HG03064 (cell line): ENCODE data around the gene C12orf76.
"Not testable (repeated sequence)": the region's sequence is repeated elsewhere in the genome, so short reads cannot be mapped to it uniquely, and the experiment has no call there.

ENCODE experiments used
- ATAC-seq: cut with Tn5 transposase; IDR thresholded peaks from one replicate; pipeline ENCODE4 v1.9.1; 2021; ENCODE audit warnings: low read depth; ENCODE audit not compliant: unreplicated experiment

The C12orf76 gene, protein sequence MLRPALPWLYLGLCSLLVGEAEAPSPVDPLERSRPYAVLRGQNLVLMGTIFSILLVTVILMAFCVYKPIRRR

GRCh38 chr12:110048242-110049027 is at the start of gene C12orf76:
Gene C12orf76, minus strand, starts transcription at chr12:110048522. Its CDS starts 27 bp downstream, at chr12:110048495.
- peak; percentile 95 for ATAC-seq

GRCh38 chr12:110093631-110094311 is 45.4 kb upstream of the C12orf76 start:
- ATAC-seq = no peak

GRCh38 chr12:110091136-110091711 is 42.9 kb upstream of the C12orf76 start:
- ATAC-seq = no peak

DNA sequence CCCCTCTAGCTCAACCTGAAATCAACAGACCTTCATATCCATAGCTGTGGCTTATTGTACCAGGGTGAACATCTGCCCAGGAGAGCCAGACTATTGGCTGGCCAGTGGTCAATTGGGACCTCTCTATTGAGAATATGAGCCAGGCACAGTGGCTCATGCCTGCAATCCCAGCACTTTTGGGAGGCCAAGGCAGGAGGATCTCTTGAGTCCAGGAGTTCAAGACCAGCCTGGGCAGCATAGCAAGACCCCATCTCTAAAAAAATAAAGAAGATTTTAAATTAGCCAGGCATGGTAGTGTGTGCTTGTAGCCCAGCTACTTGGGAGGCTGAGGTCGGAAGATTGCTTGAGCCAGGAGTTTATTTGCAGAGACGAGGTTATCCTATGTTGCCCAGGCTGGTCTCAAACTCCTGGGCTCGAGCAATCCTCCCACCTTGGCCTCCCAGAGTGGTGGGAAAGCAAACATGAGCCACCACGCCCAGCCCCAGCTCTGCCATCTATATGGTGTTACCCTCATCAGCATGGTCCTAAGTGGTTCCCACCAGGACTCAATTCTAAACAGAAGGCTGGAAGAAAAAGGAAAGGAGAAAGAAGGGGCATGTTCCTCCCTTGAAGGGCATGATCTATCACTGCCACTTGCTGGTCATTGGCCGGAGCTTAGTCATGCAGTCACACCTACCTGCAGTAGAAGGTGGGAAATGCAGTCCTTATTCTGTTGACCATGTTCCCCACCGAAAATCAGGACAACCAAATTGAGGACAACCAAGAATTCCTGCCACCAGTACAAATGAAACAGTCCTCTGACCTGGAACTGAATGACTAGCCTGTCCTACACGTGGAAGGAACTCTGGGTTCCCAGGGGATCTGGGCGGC is 42.2 kb upstream of the C12orf76 start:
- ATAC-seq = no peak

- ATAC-seq = no peak
Observed at GRCh38 chr12:110088936-110089335, 40.6 kb upstream of the C12orf76 start.

- ATAC-seq = not testable (repeated sequence)
Observed at GRCh38 chr12:110088216-110088615, 39.9 kb upstream of the C12orf76 start.

DNA sequence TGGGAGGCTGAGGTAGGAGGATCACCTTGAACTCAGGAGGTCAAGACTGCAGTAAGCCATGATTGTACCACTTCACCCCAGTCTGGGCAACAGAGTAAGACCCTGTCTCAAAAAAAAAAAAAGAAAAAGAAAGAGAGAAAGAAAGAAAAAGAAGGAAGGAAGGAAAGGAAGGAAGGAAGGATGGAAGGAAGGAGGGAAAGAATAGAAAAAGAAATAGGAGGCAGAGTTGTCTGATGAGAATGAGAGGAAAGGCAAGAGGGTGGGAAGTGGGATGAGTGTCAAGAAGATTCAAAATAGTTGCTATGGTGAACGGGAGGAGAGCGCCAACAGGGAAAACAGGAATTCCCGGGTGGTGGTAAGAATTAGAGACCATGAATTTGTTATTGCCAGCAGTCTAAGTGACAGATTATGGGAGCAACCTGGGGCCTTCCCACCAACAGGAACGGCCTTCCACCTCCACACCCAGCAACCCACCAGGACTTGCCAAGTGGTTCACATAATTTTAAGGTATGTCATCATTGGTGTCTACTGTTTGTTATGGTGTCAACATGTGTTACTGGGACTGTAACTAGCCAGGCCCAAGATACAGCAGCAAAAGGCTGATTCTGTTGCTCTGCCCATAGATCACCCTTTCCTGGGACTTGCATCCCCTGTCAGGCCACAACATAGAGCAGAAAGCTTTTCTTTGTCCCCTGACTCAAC is 36.1 kb upstream of the C12orf76 start:
- no peak for ATAC-seq

GRCh38 chr12:110080410-110080809 is 32.1 kb upstream of the C12orf76 start:
- no peak for ATAC-seq

GRCh38 chr12:110079477-110080400 is 31.4 kb upstream of the C12orf76 start:
- peak; percentile 74 for ATAC-seq

GRCh38 chr12:110077800-110078199 is 29.5 kb upstream of the C12orf76 start:
- ATAC-seq = no peak

GRCh38 chr12:110075880-110076279 is 27.6 kb upstream of the C12orf76 start:
- no peak for ATAC-seq

- no peak for ATAC-seq
Observed at GRCh38 chr12:110074089-110074488, 25.8 kb upstream of the C12orf76 start.

- no peak for ATAC-seq
Observed at GRCh38 chr12:110073049-110073831, 24.9 kb upstream of the C12orf76 start.

DNA sequence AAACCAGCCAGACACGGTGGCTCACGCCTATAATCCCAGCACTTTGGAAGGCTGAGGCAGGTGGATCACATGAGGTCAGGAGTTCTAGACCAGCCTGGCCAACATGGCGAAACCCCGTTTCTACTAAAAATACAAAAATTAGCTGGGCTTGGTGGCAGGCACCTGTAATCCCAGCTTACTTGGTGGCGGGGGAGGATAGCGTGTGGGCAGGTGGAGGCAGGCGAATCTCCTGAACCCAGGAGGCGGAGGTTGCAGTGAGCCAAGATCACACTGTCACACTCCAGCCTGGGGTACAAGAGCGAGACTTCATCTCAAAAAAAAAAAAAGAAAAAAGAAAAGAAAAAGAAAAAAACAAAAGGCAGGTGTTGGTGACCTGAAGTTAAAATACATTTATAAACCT is 24.3 kb upstream of the C12orf76 start:
- ATAC-seq = not testable (repeated sequence)

DNA sequence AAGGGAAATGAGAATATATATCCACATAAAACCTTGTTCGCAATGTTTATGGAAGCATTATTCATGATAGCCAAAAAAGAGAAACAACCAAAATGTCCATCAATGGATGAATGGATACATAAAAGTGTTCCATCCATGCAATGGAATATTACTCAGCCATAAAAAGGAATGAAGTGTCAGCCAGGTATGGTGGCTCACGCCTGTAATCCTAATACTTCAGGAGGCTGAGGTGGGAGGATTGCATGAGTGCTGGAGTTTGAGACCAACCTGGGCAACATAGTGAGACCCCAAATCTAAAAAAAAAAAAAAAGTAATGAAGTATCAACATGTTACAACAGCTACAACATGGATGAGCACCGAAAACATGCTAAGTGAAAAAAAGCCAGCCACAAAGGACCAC is 23.6 kb upstream of the C12orf76 start:
- ATAC-seq = no peak

- ATAC-seq = no peak
Observed at GRCh38 chr12:110071504-110071903, 23.2 kb upstream of the C12orf76 start.

DNA sequence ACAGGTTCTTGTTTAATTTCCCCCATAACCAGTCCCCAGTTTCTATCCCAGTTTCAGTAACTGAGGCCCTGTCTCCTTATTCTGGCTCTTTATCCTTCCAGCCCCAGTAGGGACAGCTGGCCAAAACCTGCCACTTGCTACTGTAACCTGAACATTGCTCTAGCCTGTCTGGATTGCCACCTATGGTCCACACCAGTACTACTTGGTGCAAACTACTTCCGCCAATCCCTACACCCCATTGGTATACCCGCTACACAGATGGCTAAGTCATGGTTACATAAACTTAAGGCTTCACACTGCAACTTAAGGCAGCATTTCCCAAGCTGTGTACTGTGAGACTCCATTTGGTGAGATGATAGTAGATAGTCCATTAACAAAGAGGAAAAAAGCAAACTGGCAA is 20.3 kb upstream of the C12orf76 start:
- no peak for ATAC-seq

DNA sequence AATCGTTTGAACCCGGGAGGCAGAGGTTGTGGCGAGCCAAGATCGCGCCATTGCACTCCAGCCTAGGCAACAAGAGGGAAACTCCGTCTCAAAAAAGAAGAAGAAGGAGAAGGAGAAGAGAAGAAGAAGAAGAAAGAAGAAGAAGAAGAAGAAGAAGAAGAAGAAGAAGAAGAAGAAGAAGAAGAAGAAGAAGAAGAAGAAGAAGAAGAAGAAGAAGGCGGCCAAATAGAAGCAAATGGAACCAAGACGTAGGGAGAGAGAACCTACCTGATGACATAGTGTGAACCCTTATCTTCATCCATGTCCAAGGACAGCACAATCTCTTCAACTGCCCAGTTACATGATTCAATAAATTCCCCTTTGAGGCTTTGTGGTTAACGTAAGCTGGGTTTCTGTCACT is 19.8 kb upstream of the C12orf76 start:
- ATAC-seq = not testable (repeated sequence)
